Peyer's patch (tissue), 4 donors: ENCODE measurements around the gene RELN. TPM values are rescaled to one million over a fixed set of nuclear protein-coding genes. Genes with fewer than 3 reads are reported as not detected.

Experiments used
- DNase-seq, 3 donors: peaks; one replicate each; pipeline ENCODE4 v3.0.0-alpha.2; 2017 to 2019
- H3K27ac ChIP-seq, 4 donors: fragments of 200-600 bp; sonication (generic); one replicate each; pipeline ENCODE4 v1.5.1; 2016 to 2019
- H3K27me3 ChIP-seq, 2 donors: fragments of 200-600 bp; sonication (generic); one replicate each; pipeline ENCODE4 v1.5.1; 2019
- H3K36me3 ChIP-seq, 3 donors: fragments of 200-600 bp; sonication (generic); one replicate each; pipeline ENCODE4 v1.5.1; 2016 to 2019
- H3K4me1 ChIP-seq, 4 donors: fragments of 200-600 bp; sonication (generic); one replicate each; pipeline ENCODE4 v1.5.1; 2016 to 2019
- H3K4me3 ChIP-seq, 4 donors: fragments of 200-600 bp; sonication (generic); 1 replicate in 3 of 4; 2 replicates in 1 of 4; pipeline ENCODE4 v1.5.1; 2016 to 2019; ENCODE audit warnings: mild to moderate bottlenecking in 1 of 4
- H3K9me3 ChIP-seq, 4 donors: fragments of 200-600 bp; sonication (generic); one replicate each; pipeline ENCODE4 v1.5.1; 2016 to 2019; ENCODE audit warnings: mild to moderate bottlenecking in 1 of 4
- CTCF ChIP-seq, 6 experiments: fragments of 450-650 bp in 4 of 6; fragments of 200-600 bp in 2 of 6; sonication (generic) in 1 of 6; IDR thresholded peaks; one replicate each; pipeline ENCODE4 v1.5.1; 2017 to 2019; ENCODE audit warnings: antibody characterized with exemption in 6 of 6, mild to moderate bottlenecking in 3 of 6, moderate library complexity in 1 of 6
- POLR2A ChIP-seq, 2 donors: fragments of 450-650 bp; IDR thresholded peaks; one replicate each; pipeline ENCODE4 v1.5.1; 2017; ENCODE audit warnings: antibody characterized with exemption in 2 of 2, mild to moderate bottlenecking in 2 of 2, moderate library complexity in 2 of 2
- total RNA-seq, 4 donors: library from RNA; depleted of rRNA; stranded (reverse); fragments of >200 nt; gene quantifications; one replicate each; pipeline ENCODE4 v1.1.0, GENCODE V29; 2016

RELN gene
- total RNA-seq, 4 donors from 2014 or later, result 1.7 to 3.9 (median 3.2) TPM

GRCh38 chr7:103664577-103664976 lies 324.9 kb downstream of the RELN start:
- no peak for DNase-seq
- Histone ChIP-seq H3K4me3 (no peak overlapping the region), H3K27me3 (no peaks in the 10 kb centered on the region), H3K9me3 (no peaks in the 10 kb centered on the region), H3K36me3 (no peaks in the 10 kb centered on the region), H3K4me1 (no peaks in the 10 kb centered on the region), H3K27ac (no peak overlapping the region)
- TF ChIP-seq POLR2A (IDR thresholded peaks at IDR 0.05) (no peak), CTCF (IDR thresholded peaks at IDR 0.05) (no peak)

- H3K27me3 ChIP-seq, result no peaks in the 10 kb centered on the region
- H3K4me1 ChIP-seq, result no peaks in the 10 kb centered on the region
- H3K4me3 ChIP-seq, result no peak overlapping the region
- H3K9me3 ChIP-seq, result no peaks in the 10 kb centered on the region
- no peak overlapping the region for H3K27ac ChIP-seq
- no peaks in the 10 kb centered on the region for H3K36me3 ChIP-seq
- TF ChIP-seq POLR2A (IDR thresholded peaks at IDR 0.05) (no peak), CTCF (IDR thresholded peaks at IDR 0.05) (no peak)
- no peak for DNase-seq
These were observed 328.7 kb downstream of the RELN start for GRCh38 chr7:103660455-103661371.

GRCh38 chr7:103658055-103659005 lies 331.1 kb downstream of the RELN start:
- no peak overlapping the region for H3K4me3 ChIP-seq
- no peaks in the 10 kb centered on the region for H3K36me3 ChIP-seq
- no peaks in the 10 kb centered on the region for H3K9me3 ChIP-seq
- no peak for DNase-seq
- no peak overlapping the region for H3K27ac ChIP-seq
- TF ChIP-seq CTCF (IDR thresholded peaks at IDR 0.05), result no peak
- no peak for TF ChIP-seq POLR2A (IDR thresholded peaks at IDR 0.05)
- H3K27me3 ChIP-seq, result no peaks in the 10 kb centered on the region
- no peaks in the 10 kb centered on the region for H3K4me1 ChIP-seq

GRCh38 chr7:103657474-103657894 lies 332.0 kb downstream of the RELN start:
- no peaks in the 10 kb centered on the region for H3K9me3 ChIP-seq
- TF ChIP-seq CTCF (IDR thresholded peaks at IDR 0.05), result no peak
- no peak for TF ChIP-seq POLR2A (IDR thresholded peaks at IDR 0.05)
- no peaks in the 10 kb centered on the region for H3K4me1 ChIP-seq
- H3K27me3 ChIP-seq, result no peaks in the 10 kb centered on the region
- H3K27ac ChIP-seq, result no peak overlapping the region
- no peak overlapping the region for H3K4me3 ChIP-seq
- no peaks in the 10 kb centered on the region for H3K36me3 ChIP-seq
- DNase-seq, result no peak

GRCh38 chr7:103656221-103656620 lies 333.2 kb downstream of the RELN start:
- H3K36me3 ChIP-seq, result no peaks in the 10 kb centered on the region
- no peaks in the 10 kb centered on the region for H3K27me3 ChIP-seq
- TF ChIP-seq POLR2A (IDR thresholded peaks at IDR 0.05) (no peak), CTCF (IDR thresholded peaks at IDR 0.05) (no peak)
- no peak overlapping the region for H3K4me3 ChIP-seq
- no peaks in the 10 kb centered on the region for H3K4me1 ChIP-seq
- H3K9me3 ChIP-seq, result no peaks in the 10 kb centered on the region
- no peak overlapping the region for H3K27ac ChIP-seq
- no peak for DNase-seq
